UCSD-AML1 (cell line): ENCODE measurements around the gene MAPK11.
"Not testable (repeated sequence)": the region's sequence is repeated elsewhere in the genome, so short reads cannot be mapped to it uniquely, and the experiment has no call there.

Experiments used
- DNase-seq: peaks from one replicate; lab custom pipeline; 2025; ENCODE audit not compliant: unreplicated experiment; lab: John Stamatoyannopoulos, UW

The MAPK11 gene

DNA sequence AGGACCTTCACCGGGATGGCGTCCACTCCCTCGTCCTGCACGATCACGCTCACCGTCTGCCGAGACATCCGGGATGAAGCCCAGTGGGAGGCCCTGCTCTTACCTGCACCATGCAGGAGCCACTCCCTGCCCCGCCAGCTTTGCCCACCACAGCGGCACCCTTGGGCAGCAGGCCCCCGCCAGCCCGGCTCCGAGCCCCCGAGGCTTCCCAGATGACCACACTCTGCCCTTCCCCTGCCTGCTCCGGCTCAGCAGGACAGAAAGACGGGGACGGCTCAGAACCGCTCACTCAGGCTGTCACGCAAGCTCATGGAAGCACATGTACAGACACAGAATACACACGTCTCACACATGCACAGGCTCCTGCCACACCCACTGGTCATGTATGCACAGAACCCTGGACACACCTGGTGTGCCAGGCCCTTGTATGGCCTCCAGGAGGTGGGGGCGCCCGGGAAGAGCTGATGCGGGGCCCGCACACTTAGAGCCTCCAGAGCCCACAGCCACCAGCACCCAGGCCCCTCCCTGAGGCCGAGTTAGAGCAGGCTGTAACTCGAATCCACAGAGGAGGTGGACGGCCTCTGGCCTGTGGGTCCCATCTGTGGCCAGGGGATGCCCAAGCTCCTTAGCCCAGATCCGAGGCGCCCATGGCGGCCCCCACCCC is 8.9 kb upstream of the MAPK11 start:
- no peak for DNase-seq

DNA sequence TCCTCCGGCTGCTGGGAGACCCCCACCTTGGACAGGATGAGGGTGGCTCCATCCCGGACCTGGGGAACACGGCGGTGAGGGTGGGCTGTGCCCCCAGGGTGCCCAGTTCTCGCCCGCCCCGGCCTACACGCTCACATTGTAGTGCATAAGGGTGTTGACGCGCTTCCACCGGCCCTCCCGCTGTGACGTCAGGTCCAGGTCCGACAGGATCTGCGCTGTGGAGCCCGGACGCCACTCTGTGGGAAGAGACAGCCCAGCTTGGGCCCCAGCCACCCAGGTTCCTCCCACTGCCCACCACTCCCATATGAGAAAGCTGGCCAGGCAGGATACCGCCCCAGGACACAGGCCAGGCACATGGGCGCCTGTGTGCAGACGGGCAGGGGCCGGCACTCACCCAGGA is 8.3 kb upstream of the MAPK11 start:
- DNase-seq, result no peak

GRCh38 chr22:50277761-50278160 is 7.6 kb upstream of the MAPK11 start:
- DNase-seq, result no peak

DNA sequence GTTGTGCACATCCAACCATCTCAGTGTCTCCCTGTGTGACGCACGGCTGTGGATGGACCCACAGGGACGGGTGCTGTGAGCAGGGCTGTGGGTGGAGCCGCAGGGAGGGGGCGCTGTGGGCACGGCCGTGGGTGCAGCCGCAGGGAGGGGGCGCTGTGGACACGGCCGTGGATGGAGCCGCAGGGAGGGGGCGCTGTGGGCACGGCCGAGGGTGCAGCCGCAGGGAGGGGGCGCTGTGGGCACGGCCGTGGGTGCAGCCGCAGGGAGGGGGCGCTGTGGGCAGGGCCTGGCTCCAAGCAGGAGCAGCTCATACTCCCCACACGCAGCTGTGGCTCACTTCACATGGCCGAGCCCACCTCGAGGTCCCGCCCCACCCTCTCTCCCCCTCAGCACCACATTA is 6.0 kb upstream of the MAPK11 start:
- peak; percentile 85 for DNase-seq

DNA sequence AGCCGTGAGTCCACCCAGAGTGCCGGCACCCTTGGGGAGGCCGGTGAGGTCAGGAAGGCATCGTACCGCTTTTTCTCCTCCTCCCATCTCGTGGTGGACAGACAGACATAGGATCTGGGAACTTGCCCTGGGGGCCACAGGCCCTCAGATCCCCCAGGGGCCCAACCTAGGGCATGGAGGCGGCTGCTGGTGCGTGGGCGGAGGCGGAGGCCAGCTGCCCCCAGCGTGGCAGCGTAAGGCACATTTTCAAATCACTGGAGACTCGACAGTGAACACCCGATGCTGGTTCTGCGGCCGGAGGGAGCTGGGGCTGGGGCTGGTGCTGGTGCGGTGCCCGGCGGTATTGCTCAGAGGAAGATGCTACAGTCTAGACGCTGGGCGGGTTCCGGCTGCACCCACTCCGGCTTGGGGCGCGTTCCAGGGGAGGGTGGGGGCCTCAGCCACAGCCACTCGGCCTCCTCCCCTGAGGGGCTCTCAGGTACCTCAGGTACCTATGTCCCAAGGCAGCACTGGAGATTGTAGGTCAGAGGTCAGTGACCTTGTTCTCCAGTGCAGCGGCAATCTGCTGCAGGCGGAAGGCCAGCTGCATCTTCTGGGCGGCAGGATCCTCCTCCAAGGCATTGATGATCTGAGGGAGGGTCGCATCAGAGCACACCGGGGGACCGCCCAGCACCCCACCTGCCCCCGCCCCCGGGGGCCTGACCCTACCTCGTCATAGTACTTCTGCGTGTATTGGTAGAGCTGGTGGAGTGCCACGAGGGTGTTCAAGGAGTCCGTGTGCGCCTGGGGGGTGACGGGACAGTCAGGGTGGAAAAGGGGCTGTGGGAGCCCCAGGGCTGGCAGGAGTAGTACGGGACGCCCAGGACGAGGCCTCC is 5.2 kb upstream of the MAPK11 start:
- DNase-seq, result no peak

DNA sequence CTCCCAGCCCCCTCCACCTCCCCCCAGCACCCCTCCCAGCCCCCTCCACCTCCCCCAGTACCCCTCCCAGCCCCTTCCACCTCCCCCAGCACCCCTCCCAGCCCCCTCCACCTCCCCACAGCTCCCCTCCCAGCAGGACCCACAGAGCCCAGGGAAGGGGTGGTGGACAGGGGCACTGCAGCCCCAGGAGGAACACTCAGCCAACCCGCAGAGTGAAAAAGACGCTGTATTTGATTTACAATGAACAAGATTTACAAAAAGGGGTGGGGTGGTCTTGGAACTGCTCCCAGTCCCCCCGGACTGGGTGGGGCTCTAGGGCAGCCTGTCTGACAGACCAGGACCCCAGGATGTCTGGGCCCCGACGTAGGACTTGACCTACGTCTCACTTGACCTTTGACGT is 4.6 kb upstream of the MAPK11 start:
- no peak for DNase-seq

- DNase-seq, result peak; percentile 37
Measured at GRCh38 chr22:50274311-50274710, 4.1 kb upstream of the MAPK11 start.

DNA sequence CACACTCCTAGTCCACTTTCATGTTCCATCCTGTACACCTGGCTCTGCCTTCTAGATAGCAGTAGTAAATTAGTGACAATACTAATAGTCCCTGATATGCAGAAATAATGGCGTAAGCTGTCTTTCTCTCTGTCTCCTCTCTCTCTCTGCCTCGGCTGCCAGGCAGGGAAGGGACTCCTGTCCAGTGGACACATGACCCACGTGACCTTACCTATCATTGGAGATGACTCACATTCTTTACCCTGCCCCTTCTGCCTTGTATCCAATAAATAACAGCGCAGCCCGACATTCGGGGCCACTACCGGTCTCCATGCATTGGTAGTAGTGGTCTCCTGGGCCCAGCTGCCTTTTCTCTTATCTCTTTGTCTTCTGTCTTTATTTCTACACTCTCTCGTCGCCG is 3.6 kb upstream of the MAPK11 start:
- not testable (repeated sequence) for DNase-seq

DNA sequence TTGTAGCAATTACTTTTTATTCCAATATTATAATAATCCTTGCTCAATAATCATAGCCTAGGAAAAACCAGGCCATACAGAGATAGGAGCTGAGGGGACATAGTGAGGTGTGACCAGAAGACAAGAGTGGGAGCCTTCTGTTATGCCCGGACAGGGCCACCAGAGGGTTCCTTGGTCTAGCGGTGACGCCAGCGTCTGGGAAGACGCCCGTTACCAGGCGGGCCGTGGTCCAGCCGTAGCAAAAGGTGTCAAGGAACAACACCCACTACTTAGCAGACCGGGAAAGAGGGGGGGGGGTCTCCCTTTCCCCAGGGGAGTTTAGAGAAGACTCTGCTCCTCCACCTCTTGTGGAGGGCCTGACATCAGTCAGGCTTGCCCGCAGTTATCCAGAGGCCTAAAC is 3.2 kb upstream of the MAPK11 start:
- DNase-seq, result not testable (repeated sequence)

DNA sequence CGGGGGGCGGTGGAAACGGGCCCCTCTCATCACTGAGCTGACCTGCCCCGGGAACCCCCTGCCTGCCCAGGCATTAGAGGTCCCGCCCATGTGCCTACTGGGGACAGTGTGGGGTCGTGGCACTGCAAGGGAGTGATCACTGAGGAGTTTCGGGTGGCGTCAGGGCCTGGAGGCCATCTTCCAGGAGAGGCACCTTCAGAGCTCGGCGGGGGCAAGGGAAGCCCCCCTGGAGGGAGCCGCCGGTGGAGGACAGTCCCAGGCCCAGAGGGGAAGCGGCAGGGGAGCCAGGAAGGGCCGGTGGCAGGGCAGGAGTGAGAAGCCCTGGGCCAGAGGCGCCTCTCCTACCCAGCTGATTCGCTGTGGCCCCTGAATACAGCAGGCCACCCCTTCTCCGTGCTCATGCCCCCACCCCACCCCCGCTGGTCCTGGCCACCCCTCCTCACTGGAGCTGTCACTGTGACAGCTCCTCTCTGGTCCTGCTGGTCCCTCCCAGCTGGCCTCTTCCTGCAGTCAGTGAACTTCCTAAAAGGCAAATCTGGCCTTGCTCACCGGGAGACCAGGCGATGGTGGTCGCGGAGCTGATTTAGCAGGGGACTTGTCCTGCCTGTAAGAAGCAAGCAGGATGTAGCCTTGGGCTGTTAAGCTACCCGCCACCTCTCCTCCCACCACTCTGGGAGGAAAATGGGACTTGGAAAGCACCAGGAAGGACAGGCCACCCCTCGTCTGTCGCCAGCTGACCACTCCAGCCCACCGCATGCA is 2.0 kb upstream of the MAPK11 start:
- DNase-seq, result peak; percentile 18

DNA sequence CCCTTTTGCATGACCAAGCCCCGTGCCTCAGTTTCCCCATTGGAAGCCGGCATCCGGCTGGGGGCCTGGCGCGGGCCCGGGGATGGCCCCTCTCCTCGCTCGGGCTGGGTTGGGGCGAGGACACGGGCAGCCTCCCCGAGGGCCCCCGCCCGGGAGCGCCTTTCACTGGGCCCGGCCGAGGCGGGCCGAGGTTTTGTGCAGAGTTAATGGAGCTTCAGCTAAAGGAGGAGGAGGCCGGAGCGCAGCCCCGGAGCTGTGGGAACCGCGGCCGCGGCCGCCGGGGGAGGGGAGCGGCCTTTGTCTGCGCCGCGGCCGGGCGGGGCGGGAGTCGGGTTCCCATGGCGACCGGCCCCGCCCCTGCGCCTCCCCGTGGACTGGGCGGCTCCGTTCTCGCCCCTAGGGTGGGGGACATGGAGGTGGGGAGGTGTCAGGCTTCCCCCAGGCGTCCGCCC is 1.4 kb upstream of the MAPK11 start:
- peak; percentile 63 for DNase-seq

DNA sequence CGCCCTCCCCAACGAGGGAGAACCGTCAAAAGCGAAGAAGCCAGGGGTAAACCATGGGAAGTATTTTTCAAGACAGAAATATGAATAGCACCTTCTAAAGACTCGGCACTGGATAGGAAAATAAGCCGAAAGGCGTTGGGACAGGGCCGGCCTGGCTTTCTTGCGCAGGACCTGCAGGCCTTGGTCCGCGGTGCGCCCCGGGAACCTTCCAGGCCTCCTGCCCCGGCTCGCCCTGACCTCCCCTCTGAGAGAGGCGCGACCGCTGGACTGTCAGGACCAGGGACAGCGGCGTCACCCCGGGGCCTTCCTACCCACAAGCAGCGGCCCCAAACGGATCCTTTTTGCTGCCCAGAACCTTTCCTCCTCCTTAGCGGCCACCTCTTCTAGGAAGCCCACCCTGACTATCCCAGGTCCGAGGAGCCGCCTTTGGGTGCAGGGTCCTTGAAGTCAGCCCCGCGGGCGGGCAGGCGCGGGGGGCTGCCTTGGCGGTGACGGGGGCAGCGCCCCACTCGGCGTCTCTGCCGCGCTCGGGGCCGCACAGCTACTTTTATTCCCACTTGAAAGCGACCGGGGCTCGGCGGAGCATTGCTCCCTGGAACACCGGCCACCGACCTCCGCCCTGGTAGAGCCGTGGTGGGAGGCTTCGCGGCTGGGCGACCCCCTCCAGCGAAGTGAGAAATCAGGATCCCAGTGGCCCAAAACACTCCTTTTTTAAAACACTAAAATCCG is 650 bp upstream of the MAPK11 start:
- peak; percentile 71 for DNase-seq

DNA sequence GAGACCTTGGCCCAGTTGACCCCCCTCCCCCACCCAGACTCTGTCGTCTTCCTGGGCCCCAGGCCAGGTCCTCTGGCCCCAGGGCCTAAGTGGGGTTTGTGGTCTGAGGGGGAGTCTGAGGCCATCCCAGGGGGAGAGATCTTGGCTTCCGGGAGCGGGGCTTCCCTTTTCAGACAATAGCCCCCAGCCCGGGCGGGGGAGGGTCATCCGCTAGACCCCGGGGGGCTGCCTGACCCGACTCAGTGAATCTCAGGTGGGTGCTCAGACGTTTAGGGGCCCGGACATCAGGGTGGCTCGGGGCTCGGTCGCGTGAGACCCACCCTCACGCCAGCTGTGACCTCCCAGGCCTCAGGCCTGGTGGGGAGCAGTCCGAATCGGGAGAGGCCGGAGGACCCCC is 609 bp downstream of the MAPK11 start:
- DNase-seq, result peak; percentile 47

DNA sequence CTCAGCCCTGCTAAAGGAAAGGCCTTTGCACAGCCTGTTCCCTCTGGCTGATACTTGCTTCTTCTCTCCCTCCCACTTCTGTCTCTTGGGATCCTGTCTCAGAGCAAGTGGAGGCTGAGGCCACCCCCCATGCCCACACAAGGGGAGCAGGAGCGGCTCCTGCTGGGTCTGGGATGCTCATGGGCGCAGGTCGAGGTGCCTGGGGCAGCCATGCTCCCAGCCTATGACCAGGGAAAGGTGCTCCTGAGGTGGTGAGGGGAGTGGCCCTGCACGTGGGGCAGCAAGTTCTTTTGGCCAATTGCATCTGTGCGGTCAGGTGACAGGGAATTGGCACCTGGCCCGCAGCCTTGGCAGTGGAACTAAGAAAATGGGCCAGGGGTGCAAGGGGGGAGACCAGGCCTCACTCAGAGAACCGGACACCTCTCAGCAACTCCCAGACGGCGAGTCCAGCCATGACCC is 1.5 kb downstream of the MAPK11 start:
- DNase-seq, result no peak

GRCh38 chr22:50267591-50268390 is 2.4 kb downstream of the MAPK11 start:
- no peak for DNase-seq

GRCh38 chr22:50266994-50267393 is 3.2 kb downstream of the MAPK11 start:
- DNase-seq, result no peak

DNA sequence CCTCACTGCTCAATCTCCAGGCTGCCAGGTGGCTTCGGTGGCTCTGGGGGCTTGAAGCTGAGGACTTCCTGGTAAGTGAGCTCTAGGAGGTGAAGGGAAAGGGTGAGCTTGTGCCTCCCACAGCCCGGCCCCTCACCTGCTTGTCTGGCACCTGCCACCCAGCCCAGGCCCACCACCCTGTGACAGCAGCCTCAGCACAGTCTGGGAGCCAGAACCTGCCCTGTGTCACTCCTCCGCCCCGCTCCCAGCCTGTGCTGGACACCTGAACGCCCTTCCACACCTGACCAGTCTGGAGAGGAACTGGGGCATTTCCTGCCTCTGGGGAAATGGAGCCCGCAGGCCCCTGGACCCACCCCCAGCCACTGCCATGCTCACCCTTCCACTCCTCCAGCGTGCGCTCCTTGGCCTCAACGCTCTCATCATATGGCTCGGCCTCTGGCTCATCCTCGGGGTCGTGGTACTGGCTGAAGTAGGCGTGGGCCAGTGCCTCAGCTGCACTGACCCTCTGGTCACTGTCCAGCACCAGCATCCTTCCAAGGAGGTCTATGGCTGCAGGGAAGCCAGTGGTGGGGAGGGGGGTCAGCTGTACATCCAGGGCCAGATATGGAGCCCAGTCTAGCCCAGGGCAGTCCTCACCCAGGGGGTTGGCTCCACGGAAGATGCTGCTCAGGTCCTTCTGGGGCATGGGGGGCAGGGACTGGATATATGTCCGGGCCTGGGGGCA is 5.1 kb downstream of the MAPK11 start:
- DNase-seq, result no peak

DNA sequence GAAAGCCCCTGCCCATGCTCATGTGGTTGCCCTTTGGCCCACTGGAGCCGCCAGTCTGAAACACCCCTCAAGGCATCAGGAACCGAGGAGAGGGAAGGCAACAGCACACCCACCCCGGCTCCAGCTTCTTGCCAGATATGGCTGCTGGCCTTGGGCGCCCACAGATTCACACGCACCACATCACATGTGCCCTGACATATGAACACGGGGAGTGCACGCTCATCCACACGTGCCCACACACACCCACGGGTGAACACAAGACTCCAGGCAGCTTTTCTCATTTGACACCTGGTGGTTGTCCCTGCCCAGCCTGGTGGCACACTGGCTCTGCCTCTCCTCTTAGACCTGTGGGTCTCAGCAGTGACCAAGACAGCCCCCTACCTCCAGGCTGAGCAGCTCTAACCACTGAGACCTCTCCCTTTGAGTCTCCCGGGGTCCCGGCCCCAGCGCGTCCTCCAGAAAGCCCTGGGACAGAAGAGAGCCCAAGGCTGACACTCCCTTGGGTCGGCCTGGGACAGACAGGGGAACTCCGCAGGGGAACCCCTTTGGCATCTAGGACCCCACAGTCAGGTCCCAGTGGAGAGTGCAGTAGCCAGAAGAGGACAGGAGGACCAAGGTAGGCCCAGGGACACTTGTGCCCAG is 6.0 kb downstream of the MAPK11 start:
- no peak for DNase-seq
